Measurements from ENCODE around the gene ERP27. TPM values are rescaled to one million over a fixed set of nuclear protein-coding genes. Genes with fewer than 3 reads are reported as not detected.

ERP27 gene
- total RNA-seq, 1 donor from 2014 or later, result 1.0 TPM

GRCh38 chr12:14893506-14894250 lies 44.7 kb downstream of the ERP27 start:
- Histone ChIP-seq H3K9ac (ENCODE audit: low read length) (no peak overlapping the region), H2AFZ (ENCODE audit: low read depth, low read length) (no peak overlapping the region), H3K4me3 (ENCODE audit: insufficient read depth, low read depth, low read length) (no peak overlapping the region), H3K27me3 (ENCODE audit: insufficient read depth, low read length) (no peaks in the 10 kb centered on the region), H3K4me2 (ENCODE audit: low read length) (no peak overlapping the region), H3K4me1 (ENCODE audit: insufficient read depth, low read length) (peaks cover 6% of the 10 kb centered on the region), H3K79me2 (ENCODE audit: insufficient read depth, low read length) (no peaks in the 10 kb centered on the region), H4K20me1 (ENCODE audit: insufficient read depth, low read length) (no peaks in the 10 kb centered on the region), H3K36me3 (ENCODE audit: insufficient read depth, low read length) (no peaks in the 10 kb centered on the region), H3K9me3 (ENCODE audit: insufficient read depth, low read depth, low read length) (no peaks in the 10 kb centered on the region), H3K27ac (ENCODE audit: low read depth, low read length) (no peak overlapping the region)
- FAIRE-seq (no peak), DNase-seq (ENCODE audit: low read depth) (peak; percentile 46)
- TF ChIP-seq CTCF (IDR thresholded peaks at IDR 0.05; ENCODE audit: insufficient read depth, low read depth, low read length) (no peak), EZH2 (IDR thresholded peaks at IDR 0.05; ENCODE audit: insufficient read depth, low read length) (no peak)
- Mint-ChIP-seq H3K27ac (ENCODE audit: unreplicated experiment) (no peak overlapping the region), H3K27me3 (ENCODE audit: low read depth, unreplicated experiment) (no peaks in the 10 kb centered on the region), H3K36me3 (ENCODE audit: low read depth, unreplicated experiment) (no peaks in the 10 kb centered on the region), H3K4me1 (ENCODE audit: low read depth, unreplicated experiment) (peaks cover 8% of the 10 kb centered on the region), H3K4me3 (ENCODE audit: unreplicated experiment) (no peak overlapping the region), H3K9me3 (ENCODE audit: unreplicated experiment) (no peaks in the 10 kb centered on the region)

- no peak overlapping the region for H3K4me2 ChIP-seq (ENCODE audit: low read length)
- peaks cover 6% of the 10 kb centered on the region for H3K4me1 ChIP-seq (ENCODE audit: insufficient read depth, low read length)
- no peaks in the 10 kb centered on the region for H3K36me3 ChIP-seq (ENCODE audit: insufficient read depth, low read length)
- no peak for TF ChIP-seq CTCF (IDR thresholded peaks at IDR 0.05; ENCODE audit: insufficient read depth, low read depth, low read length)
- no peak for TF ChIP-seq EZH2 (IDR thresholded peaks at IDR 0.05; ENCODE audit: insufficient read depth, low read length)
- Mint-ChIP-seq H3K4me3 (ENCODE audit: unreplicated experiment) (no peak overlapping the region), H3K27me3 (ENCODE audit: low read depth, unreplicated experiment) (no peaks in the 10 kb centered on the region), H3K4me1 (ENCODE audit: low read depth, unreplicated experiment) (peaks cover 8% of the 10 kb centered on the region), H3K27ac (ENCODE audit: unreplicated experiment) (no peak overlapping the region), H3K9me3 (ENCODE audit: unreplicated experiment) (no peaks in the 10 kb centered on the region), H3K36me3 (ENCODE audit: low read depth, unreplicated experiment) (no peaks in the 10 kb centered on the region)
- H3K9me3 ChIP-seq (ENCODE audit: insufficient read depth, low read depth, low read length), result no peaks in the 10 kb centered on the region
- DNase-seq (ENCODE audit: low read depth) (no peak), FAIRE-seq (no peak)
- no peaks in the 10 kb centered on the region for H3K27me3 ChIP-seq (ENCODE audit: insufficient read depth, low read length)
- H3K27ac ChIP-seq (ENCODE audit: low read depth, low read length), result no peak overlapping the region
- H3K79me2 ChIP-seq (ENCODE audit: insufficient read depth, low read length), result no peaks in the 10 kb centered on the region
- H4K20me1 ChIP-seq (ENCODE audit: insufficient read depth, low read length), result no peaks in the 10 kb centered on the region
- no peak overlapping the region for H2AFZ ChIP-seq (ENCODE audit: low read depth, low read length)
- no peak overlapping the region for H3K9ac ChIP-seq (ENCODE audit: low read length)
- no peak overlapping the region for H3K4me3 ChIP-seq (ENCODE audit: insufficient read depth, low read depth, low read length)
These were observed 45.4 kb downstream of the ERP27 start for GRCh38 chr12:14892726-14893505.

Measured in astrocyte (in vitro differentiated cells and primary cell).